GM12864 (cell line): Measurements from ENCODE around the gene ASB13.

ENCODE experiments used
- DNase-seq: peaks from one replicate; pipeline ENCODE4 v3.0.0-alpha.2; 2011; ENCODE audit warnings: low read depth
- H3K4me3 ChIP-seq: 2 replicates; pipeline ENCODE4 v1.5.1; 2011; ENCODE audit warnings: mild to moderate bottlenecking, low read depth, low read length, control low read depth
- TF ChIP-seq, protein P1 (sequence below): IDR thresholded peaks from 2 replicates; pipeline ENCODE4 v1.5.1; 2011; ENCODE audit warnings: low read depth, mild to moderate bottlenecking, moderate library complexity, low read length, control low read depth, inconsistent platforms; ENCODE audit errors: missing control alignments

Gene ASB13

DNA sequence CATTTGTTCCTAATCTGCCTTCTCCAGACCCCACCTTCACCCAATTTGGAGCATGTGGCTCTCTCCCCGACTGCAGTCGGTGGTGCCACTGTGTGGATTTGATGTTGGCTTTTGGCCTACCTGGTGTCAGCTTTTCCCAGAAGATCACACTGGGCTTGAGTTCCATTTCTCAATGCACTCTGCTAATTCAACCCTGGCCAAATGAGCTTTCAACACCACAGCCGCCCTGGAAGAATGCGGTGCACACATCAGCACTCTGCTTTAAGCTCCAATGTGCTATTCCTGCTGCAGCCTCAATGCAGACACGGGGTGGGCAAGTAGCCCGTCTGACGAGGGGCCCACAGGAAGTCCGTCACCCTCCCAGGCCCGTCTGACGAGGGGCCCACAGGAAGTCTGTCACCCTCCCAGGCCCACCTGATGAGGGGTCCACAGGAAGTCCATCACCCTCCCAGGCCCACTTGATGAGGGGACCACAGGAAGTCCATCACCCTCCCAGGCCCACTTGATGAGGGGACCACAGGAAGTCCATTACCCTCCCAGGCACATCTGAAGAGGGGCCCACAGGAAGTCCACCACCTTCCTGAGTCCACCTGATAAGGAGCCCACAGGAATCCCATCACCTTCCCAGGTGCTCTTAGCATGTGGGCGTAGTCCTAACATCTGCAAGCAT is 64.4 kb downstream of the ASB13 start:
- no peak overlapping the region for H3K4me3 ChIP-seq
- TF ChIP-seq, protein P1, sequence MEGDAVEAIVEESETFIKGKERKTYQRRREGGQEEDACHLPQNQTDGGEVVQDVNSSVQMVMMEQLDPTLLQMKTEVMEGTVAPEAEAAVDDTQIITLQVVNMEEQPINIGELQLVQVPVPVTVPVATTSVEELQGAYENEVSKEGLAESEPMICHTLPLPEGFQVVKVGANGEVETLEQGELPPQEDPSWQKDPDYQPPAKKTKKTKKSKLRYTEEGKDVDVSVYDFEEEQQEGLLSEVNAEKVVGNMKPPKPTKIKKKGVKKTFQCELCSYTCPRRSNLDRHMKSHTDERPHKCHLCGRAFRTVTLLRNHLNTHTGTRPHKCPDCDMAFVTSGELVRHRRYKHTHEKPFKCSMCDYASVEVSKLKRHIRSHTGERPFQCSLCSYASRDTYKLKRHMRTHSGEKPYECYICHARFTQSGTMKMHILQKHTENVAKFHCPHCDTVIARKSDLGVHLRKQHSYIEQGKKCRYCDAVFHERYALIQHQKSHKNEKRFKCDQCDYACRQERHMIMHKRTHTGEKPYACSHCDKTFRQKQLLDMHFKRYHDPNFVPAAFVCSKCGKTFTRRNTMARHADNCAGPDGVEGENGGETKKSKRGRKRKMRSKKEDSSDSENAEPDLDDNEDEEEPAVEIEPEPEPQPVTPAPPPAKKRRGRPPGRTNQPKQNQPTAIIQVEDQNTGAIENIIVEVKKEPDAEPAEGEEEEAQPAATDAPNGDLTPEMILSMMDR: no peak
- DNase-seq: no peak

DNA sequence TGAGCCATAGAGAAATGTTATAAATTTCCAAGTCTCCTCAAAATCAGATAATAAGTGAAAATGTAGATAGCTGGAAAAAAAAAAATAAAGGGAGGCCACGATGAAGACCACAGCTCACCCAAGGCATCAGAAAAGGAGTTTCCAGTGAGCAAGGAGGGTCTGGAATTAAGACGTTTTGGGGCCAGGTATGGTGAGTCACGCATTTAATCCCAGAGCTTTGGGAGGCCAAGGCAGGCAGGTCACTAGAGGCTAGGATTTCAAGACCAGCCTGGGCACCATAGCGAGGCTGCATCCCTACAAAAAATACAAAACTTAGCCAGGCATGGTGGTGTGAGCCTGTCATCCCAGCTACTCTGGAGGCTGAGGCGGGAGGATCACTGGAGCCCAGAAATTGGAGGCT is 65.5 kb downstream of the ASB13 start:
- H3K4me3 ChIP-seq: no peak overlapping the region
- no peak for DNase-seq
- TF ChIP-seq, protein P1: no peak

DNA sequence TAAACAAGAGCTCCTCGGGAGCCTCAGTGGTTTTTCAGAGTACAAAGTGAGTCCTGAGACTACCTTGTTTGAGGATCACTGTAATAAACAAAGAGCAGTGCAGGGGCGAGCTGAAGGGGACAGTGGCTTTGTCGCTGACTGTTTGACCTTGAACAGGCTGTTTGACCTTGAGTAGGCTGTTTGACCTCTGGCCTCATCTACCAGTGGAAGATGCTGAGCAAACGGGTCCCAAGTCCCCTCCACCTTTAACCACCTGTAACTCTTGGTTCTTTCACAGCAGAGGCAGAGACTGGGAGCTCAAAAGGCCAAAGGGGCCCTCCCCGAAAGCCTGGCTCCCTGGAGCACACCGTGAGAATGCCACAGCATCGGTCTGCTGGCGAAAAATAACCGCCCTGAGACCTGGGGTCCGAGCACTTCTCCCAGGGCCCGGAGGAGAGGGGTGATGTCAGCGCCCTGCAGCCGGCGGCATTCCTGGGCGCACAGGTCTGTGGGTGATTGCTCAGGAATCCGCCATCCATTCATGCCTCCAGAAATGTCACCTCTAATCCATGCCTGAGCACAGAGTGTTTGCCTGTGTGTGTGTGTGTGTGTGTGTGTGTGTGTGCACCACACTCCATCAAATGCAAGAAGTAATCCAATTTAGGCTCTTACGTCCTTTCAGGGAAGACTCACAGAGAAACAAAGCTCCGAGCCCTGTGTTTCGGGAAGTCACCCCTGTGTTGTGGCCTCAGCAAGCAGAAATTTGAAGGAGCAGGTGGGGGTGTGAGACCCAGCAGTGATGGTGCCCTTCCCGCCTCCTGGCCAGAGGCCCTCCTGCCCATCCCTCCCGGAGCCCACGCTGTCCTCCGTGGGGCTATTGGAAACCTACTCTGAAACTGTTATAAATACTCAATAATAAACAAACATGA is 66.5 kb downstream of the ASB13 start:
- DNase-seq: no peak
- H3K4me3 ChIP-seq: no peak overlapping the region
- TF ChIP-seq, protein P1: no peak

DNA sequence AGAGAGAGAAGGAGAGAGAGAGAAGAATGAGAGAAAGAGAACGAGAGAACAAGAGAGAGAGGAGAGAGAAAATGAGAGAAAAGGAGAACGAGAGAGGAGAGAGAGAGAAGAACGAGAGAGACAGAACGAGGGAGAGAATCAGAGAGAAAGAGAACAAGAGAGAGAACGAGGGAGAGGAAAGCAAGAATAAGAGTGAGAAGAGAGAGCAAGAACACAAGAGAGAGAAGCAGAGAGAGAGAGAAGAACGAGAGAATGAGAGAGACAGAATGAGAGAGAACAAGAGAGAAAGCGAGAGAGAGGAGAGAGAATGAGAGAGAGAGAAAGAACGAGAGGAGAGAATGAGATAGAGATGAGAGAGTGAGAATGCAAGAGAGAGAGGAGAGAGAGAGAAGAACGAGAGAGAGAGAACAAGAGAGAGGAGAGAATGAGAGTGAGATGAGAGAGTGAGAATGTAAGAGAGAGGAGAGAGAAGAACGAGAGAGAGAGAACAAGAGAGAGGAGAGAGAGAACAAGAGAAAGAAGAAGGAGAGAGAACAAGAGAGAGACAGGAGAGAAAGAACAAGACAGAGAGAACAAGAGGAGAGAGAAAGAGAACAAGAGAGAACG is 68.2 kb downstream of the ASB13 start:
- TF ChIP-seq, protein P1: no peak
- DNase-seq: no peak
- H3K4me3 ChIP-seq: no peak overlapping the region

DNA sequence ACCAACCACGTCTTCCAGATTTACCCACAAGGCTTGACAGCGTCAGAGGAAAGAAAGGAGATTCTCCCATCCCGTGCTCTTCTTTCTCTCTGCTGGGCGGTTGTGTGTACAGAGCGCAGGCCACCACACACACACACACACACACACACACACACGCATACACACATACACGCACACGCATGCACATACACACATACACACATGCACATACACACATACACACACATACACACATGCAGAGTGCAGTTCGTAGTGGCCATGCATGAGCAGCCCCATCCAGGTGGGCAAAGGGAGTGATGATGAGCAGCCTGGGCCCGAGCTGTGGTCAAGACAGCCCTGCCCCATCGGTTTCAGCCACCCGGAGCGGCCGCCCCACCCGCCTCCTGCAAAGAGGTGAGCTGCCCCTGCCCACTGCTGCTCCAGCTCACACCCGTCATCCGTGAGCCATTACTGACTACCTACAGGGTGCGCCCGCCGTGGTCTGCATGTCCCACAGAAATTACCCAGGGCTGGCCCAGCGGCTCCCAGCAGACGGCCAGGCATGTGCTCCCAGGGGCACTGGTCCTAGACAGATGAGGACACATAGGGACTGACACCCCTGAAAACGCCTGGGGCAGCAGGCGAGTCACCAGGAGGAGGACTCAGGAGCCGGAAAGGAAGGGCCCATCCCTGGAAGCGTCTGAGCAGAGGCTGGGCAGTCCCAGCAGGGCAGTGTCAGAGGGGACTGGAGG is 69.6 kb downstream of the ASB13 start:
- H3K4me3 ChIP-seq: no peak overlapping the region
- DNase-seq: no peak
- TF ChIP-seq, protein P1: no peak

DNA sequence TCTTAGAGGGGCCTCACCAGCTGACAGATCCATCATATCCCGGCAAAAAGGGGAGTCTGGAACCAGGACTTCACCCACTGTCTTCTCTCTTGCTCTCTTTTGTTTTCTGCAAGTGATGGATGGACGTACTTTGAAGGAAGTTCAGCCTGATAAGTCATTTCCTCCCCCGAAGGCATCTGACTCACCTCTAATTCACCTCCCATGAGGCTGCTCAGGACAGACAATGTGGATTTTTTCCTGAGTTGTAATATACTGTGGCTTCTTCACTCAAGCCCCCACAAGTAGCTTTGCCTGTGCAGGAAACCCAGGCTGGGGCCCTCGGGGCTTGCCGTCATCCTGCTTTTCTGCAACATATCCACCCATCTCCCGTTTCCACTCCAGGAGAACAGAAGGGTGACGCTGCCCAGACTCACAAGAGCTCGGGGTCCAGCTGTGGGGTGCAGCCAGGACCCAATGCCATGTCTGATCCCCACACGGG is 70.4 kb downstream of the ASB13 start:
- H3K4me3 ChIP-seq: no peak overlapping the region
- TF ChIP-seq, protein P1: no peak
- DNase-seq: no peak
